Measurements from ENCODE around the gene PRKCA.
"Not testable (repeated sequence)": the region's sequence is repeated elsewhere in the genome, so short reads cannot be mapped to it uniquely, and the experiment has no call there.

The PRKCA gene

DNA sequence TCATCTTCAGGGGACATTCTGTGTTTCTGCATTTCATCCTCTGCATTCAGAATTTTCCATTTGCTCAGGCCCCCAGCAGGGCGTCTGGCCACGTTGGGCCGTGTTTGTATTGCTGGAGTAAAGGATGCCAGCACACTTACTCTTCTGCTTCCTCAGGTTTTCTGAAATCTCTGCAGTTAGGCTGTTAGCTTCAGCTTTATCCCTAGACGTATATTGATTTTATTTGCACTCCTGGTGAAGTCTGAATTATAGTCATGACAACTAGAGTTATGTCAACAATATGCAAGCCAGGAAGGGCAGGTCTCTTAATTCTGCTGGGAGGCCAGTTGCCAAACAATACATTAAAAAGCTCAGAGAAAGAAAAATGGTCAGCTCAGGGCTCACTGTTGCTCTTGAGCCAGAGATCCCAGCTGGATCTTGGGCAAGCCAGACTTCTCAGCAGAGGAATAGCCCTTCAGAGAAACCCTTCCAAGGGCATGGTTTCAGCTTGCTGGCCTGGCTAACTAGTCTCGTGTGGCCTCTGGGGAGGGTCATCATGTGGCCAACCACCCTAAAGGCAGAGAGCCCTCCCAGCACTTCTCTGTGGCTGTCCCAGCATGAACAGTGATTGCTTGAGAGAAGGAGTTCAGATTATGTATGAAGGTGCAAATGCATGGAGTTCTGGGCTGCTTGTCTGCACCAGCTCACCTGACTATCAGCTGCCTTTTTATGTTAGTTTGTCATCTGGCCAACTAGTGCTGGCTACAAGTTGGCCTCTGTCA lies 422.3 kb downstream of the PRKCA start:
- Histone ChIP-seq H4K12ac (ENCODE audit: low read depth, low read length) (no peak overlapping the region), H3K27ac (ENCODE audit: low read depth, low read length) (no peak overlapping the region), H3K9me3 (ENCODE audit: insufficient read depth, low read depth, low read length) (peaks cover 2% of the 10 kb centered on the region), H2BK12ac (ENCODE audit: low read length) (no peak overlapping the region), H3K23ac (ENCODE audit: low read length) (no peak overlapping the region), H2BK120ac (ENCODE audit: insufficient read depth, low read length, poor library complexity) (no peak overlapping the region), H3K4me3 (ENCODE audit: low read depth, low read length) (no peak overlapping the region), H3K9ac (ENCODE audit: low read length) (no peak overlapping the region), H2AK5ac (ENCODE audit: low read length) (no peak overlapping the region), H4K8ac (ENCODE audit: low read depth, low read length) (no peak overlapping the region), H3K27me3 (ENCODE audit: insufficient read depth, low read length) (no peaks in the 10 kb centered on the region), H2BK5ac (ENCODE audit: low read depth, low read length, poor library complexity) (no peak overlapping the region), H2AFZ (ENCODE audit: insufficient read depth, low read length, poor library complexity) (no peak overlapping the region), H3K36me3 (ENCODE audit: control insufficient read depth in 1 of 2, insufficient read depth in 2 of 2, low read length in 2 of 2) (no peaks in the 10 kb centered on the region), H3K4ac (ENCODE audit: low read depth, low read length) (no peak overlapping the region), H3K79me1 (ENCODE audit: low read length) (no peaks in the 10 kb centered on the region), H3K18ac (ENCODE audit: low read length) (no peak overlapping the region), H3K4me1 (ENCODE audit: control insufficient read depth in 1 of 2, insufficient read depth in 2 of 2, low read length in 2 of 2) (no peaks in the 10 kb centered on the region), H3K14ac (ENCODE audit: low read length) (no peak overlapping the region), H3K4me2 (ENCODE audit: low read length) (no peak overlapping the region), H4K91ac (ENCODE audit: low read depth, low read length) (no peak overlapping the region), H3K79me2 (ENCODE audit: control insufficient read depth, insufficient read depth, low read length, poor library complexity) (no peaks in the 10 kb centered on the region)
- no CpG with 5 or more reads among the region's 5 CpGs for WGBS (ENCODE audit: extremely low coverage, insufficient coverage, insufficient read length)
- DNase-seq: no peak

DNA sequence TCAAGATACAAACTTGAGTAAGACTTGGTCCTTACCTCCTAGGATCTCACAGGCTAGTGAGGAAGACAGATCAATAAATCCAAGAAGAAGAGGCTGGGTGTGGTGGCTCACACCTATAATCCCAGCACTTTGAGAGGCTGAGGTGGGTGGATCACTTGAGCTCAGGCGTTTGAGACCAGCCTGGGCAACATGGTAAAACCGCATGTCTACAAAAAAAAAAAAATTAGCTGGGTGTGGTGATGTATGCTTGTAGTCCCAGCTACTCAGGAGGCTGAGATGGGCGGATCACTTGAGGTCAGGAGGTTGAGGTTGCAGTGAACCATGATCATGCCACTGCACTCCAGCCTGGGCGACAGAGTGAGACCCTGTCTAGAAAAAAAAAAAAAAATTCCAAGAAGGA lies 423.0 kb downstream of the PRKCA start:
- H3K18ac ChIP-seq (ENCODE audit: low read length); H4K12ac ChIP-seq (ENCODE audit: low read depth, low read length); H3K79me2 ChIP-seq (ENCODE audit: control insufficient read depth, insufficient read depth, low read length, poor library complexity); H3K36me3 ChIP-seq (ENCODE audit: control insufficient read depth in 1 of 2, insufficient read depth in 2 of 2, low read length in 2 of 2); H2BK5ac ChIP-seq (ENCODE audit: low read depth, low read length, poor library complexity); H3K4me3 ChIP-seq (ENCODE audit: low read depth, low read length); H2BK12ac ChIP-seq (ENCODE audit: low read length); H2BK120ac ChIP-seq (ENCODE audit: insufficient read depth, low read length, poor library complexity); H2AFZ ChIP-seq (ENCODE audit: insufficient read depth, low read length, poor library complexity); H3K27ac ChIP-seq (ENCODE audit: low read depth, low read length); DNase-seq; H3K79me1 ChIP-seq (ENCODE audit: low read length); H3K9me3 ChIP-seq (ENCODE audit: insufficient read depth, low read depth, low read length); H3K4ac ChIP-seq (ENCODE audit: low read depth, low read length); H4K8ac ChIP-seq (ENCODE audit: low read depth, low read length); H3K4me1 ChIP-seq (ENCODE audit: control insufficient read depth in 1 of 2, insufficient read depth in 2 of 2, low read length in 2 of 2); H3K4me2 ChIP-seq (ENCODE audit: low read length); H3K23ac ChIP-seq (ENCODE audit: low read length); H3K27me3 ChIP-seq (ENCODE audit: insufficient read depth, low read length); H3K9ac ChIP-seq (ENCODE audit: low read length); H2AK5ac ChIP-seq (ENCODE audit: low read length); H3K14ac ChIP-seq (ENCODE audit: low read length); H4K91ac ChIP-seq (ENCODE audit: low read depth, low read length): not testable (repeated sequence)
- no CpG with 5 or more reads among the region's 4 CpGs for WGBS (ENCODE audit: extremely low coverage, insufficient coverage, insufficient read length)

DNA sequence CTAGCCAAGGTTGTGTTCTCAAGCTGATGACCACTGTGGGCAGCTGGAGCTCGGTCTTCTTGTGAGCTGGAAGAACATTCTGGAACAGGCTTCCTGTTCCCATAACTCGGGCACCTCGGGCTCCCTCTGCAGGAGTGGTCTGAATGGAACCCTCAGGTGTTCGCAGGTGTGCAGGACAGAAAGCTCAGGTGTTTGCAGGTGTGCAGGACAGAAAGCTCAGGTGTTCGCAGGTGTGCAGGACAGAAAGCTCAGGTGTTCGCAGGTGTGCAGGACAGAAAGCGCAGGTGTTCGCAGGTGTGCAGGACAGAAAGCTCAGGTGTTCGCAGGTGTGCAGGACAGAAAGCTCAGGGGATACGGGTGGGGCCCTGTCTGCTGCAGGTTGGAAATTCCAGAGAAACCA lies 423.5 kb downstream of the PRKCA start:
- H3K36me3 ChIP-seq (ENCODE audit: control insufficient read depth in 1 of 2, insufficient read depth in 2 of 2, low read length in 2 of 2): no peaks in the 10 kb centered on the region
- no peak overlapping the region for H3K4ac ChIP-seq (ENCODE audit: low read depth, low read length)
- H3K4me1 ChIP-seq (ENCODE audit: control insufficient read depth in 1 of 2, insufficient read depth in 2 of 2, low read length in 2 of 2): no peaks in the 10 kb centered on the region
- no peak overlapping the region for H2BK12ac ChIP-seq (ENCODE audit: low read length)
- no peaks in the 10 kb centered on the region for H3K27me3 ChIP-seq (ENCODE audit: insufficient read depth, low read length)
- no peak overlapping the region for H3K27ac ChIP-seq (ENCODE audit: low read depth, low read length)
- no peak overlapping the region for H3K14ac ChIP-seq (ENCODE audit: low read length)
- H3K9me3 ChIP-seq (ENCODE audit: insufficient read depth, low read depth, low read length): peaks cover 2% of the 10 kb centered on the region
- H3K9ac ChIP-seq (ENCODE audit: low read length): no peak overlapping the region
- WGBS (ENCODE audit: extremely low coverage, insufficient coverage, insufficient read length): no CpG with 5 or more reads among the region's 10 CpGs
- no peak overlapping the region for H3K4me3 ChIP-seq (ENCODE audit: low read depth, low read length)
- no peak overlapping the region for H3K4me2 ChIP-seq (ENCODE audit: low read length)
- DNase-seq: no peak
- H4K8ac ChIP-seq (ENCODE audit: low read depth, low read length): no peak overlapping the region
- H4K12ac ChIP-seq (ENCODE audit: low read depth, low read length): no peak overlapping the region
- H2AFZ ChIP-seq (ENCODE audit: insufficient read depth, low read length, poor library complexity): no peak overlapping the region
- no peak overlapping the region for H3K23ac ChIP-seq (ENCODE audit: low read length)
- H2BK120ac ChIP-seq (ENCODE audit: insufficient read depth, low read length, poor library complexity): no peak overlapping the region
- no peak overlapping the region for H3K18ac ChIP-seq (ENCODE audit: low read length)
- H2BK5ac ChIP-seq (ENCODE audit: low read depth, low read length, poor library complexity): no peak overlapping the region
- H2AK5ac ChIP-seq (ENCODE audit: low read length): no peak overlapping the region
- H3K79me1 ChIP-seq (ENCODE audit: low read length): no peaks in the 10 kb centered on the region
- no peaks in the 10 kb centered on the region for H3K79me2 ChIP-seq (ENCODE audit: control insufficient read depth, insufficient read depth, low read length, poor library complexity)
- no peak overlapping the region for H4K91ac ChIP-seq (ENCODE audit: low read depth, low read length)

DNA sequence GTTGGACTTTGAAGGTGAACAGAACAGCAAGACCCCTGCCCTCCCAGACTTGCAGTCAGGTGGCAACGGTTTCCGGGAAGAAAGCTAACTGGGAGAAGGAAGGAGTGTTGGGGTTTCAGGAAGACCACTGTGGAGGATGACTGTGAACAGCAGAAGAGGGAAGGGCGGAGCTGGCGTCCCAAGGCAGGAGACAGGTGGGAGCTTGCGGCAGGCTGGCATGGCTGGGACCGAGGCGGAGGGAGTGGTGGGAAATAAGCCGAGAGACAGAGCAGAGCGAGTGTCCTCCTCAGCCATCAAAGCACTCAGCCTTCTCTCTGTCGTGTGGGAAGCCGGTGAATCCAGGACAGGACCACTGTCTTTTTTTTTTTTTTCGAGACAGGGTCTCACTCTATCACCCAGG lies 424.0 kb downstream of the PRKCA start:
- Histone ChIP-seq H2AK5ac (ENCODE audit: low read length) (no peak overlapping the region), H3K4ac (ENCODE audit: low read depth, low read length) (no peak overlapping the region), H3K36me3 (ENCODE audit: control insufficient read depth in 1 of 2, insufficient read depth in 2 of 2, low read length in 2 of 2) (no peaks in the 10 kb centered on the region), H3K79me2 (ENCODE audit: control insufficient read depth, insufficient read depth, low read length, poor library complexity) (no peaks in the 10 kb centered on the region), H3K4me3 (ENCODE audit: low read depth, low read length) (no peak overlapping the region), H2BK120ac (ENCODE audit: insufficient read depth, low read length, poor library complexity) (no peak overlapping the region), H3K27me3 (ENCODE audit: insufficient read depth, low read length) (no peaks in the 10 kb centered on the region), H3K9ac (ENCODE audit: low read length) (no peak overlapping the region), H3K4me1 (ENCODE audit: control insufficient read depth in 1 of 2, insufficient read depth in 2 of 2, low read length in 2 of 2) (no peaks in the 10 kb centered on the region), H3K79me1 (ENCODE audit: low read length) (no peaks in the 10 kb centered on the region), H4K91ac (ENCODE audit: low read depth, low read length) (no peak overlapping the region), H2BK5ac (ENCODE audit: low read depth, low read length, poor library complexity) (no peak overlapping the region), H2BK12ac (ENCODE audit: low read length) (no peak overlapping the region), H3K14ac (ENCODE audit: low read length) (no peak overlapping the region), H3K9me3 (ENCODE audit: insufficient read depth, low read depth, low read length) (peaks cover 2% of the 10 kb centered on the region), H4K12ac (ENCODE audit: low read depth, low read length) (no peak overlapping the region), H3K4me2 (ENCODE audit: low read length) (no peak overlapping the region), H4K8ac (ENCODE audit: low read depth, low read length) (no peak overlapping the region), H2AFZ (ENCODE audit: insufficient read depth, low read length, poor library complexity) (no peak overlapping the region), H3K23ac (ENCODE audit: low read length) (no peak overlapping the region), H3K18ac (ENCODE audit: low read length) (no peak overlapping the region), H3K27ac (ENCODE audit: low read depth, low read length) (no peak overlapping the region)
- WGBS (ENCODE audit: extremely low coverage, insufficient coverage, insufficient read length): no CpG with 5 or more reads among the region's 12 CpGs
- DNase-seq: no peak

All from trophoblast cell (in vitro differentiated cells and primary cell).